Hepatocyte (in vitro differentiated cells): ENCODE data around the gene LRRC1.

Experiments used
- CTCF ChIP-seq: fragments of 200-600 bp; sonication (generic); IDR thresholded peaks from 2 replicates; pipeline ENCODE4 v1.5.1; 2016; ENCODE audit warnings: antibody characterized with exemption, mild to moderate bottlenecking; ENCODE audit not compliant: poor library complexity
- EZH2 ChIP-seq: fragments of 200-600 bp; sonication (generic); IDR thresholded peaks from 2 replicates; pipeline ENCODE4 v1.6.1; 2016; ENCODE audit warnings: antibody characterized with exemption, mild to moderate bottlenecking, borderline replicate concordance

- TF ChIP-seq CTCF (no peak), EZH2 (no peak)
Observed at GRCh38 chr6:53956804-53957203, 162.0 kb downstream of the LRRC1 start.
